Measurements from ENCODE around the gene RTRAF.

GRCh38 chr14:52031781-52032180 is 42.4 kb downstream of the RTRAF start:
- TF ChIP-seq, protein P1, sequence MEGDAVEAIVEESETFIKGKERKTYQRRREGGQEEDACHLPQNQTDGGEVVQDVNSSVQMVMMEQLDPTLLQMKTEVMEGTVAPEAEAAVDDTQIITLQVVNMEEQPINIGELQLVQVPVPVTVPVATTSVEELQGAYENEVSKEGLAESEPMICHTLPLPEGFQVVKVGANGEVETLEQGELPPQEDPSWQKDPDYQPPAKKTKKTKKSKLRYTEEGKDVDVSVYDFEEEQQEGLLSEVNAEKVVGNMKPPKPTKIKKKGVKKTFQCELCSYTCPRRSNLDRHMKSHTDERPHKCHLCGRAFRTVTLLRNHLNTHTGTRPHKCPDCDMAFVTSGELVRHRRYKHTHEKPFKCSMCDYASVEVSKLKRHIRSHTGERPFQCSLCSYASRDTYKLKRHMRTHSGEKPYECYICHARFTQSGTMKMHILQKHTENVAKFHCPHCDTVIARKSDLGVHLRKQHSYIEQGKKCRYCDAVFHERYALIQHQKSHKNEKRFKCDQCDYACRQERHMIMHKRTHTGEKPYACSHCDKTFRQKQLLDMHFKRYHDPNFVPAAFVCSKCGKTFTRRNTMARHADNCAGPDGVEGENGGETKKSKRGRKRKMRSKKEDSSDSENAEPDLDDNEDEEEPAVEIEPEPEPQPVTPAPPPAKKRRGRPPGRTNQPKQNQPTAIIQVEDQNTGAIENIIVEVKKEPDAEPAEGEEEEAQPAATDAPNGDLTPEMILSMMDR (IDR thresholded peaks at IDR 0.05 in 2 of 3, conservative IDR thresholded peaks at IDR 0.05 in 1 of 3; ENCODE audit: insufficient read depth in 2 of 3, low read depth in 1 of 3, low read length in 3 of 3), result no peak
- TF ChIP-seq HDGF (IDR thresholded peaks at IDR 0.05), result no peak
- no peak for TF ChIP-seq CBFA2T3 (IDR thresholded peaks at IDR 0.05)

Data from K562 (cell line).